K562 (cell line): ENCODE data around the gene HYAL3. TPM values are rescaled to one million over a fixed set of nuclear protein-coding genes. Genes with fewer than 3 reads are reported as not detected.

ENCODE experiments used
- CBX2 ChIP-seq: fragments of 200-600 bp; sonication (generic); IDR thresholded peaks from one replicate; pipeline ENCODE4 v1.6.1; 2012; ENCODE audit warnings: mild to moderate bottlenecking, low read length, inconsistent platforms; ENCODE audit not compliant: insufficient read depth, poor library complexity, severe bottlenecking
- HNRNPL ChIP-seq: fragments of 200-400 bp; formaldehyde crosslinking; IDR thresholded peaks from 2 replicates; pipeline ENCODE4 v1.6.1; 2017; ENCODE audit warnings: low read depth, mild to moderate bottlenecking, low read length
- MCM7 ChIP-seq, 2 experiments: fragments of 450-650 bp; IDR thresholded peaks; 2 replicates each; pipeline ENCODE4 v1.6.1; 2016 to 2018
- MYC ChIP-seq, 2 experiments: fragments of 250-450 bp in 1 of 2; sonication (Bioruptor Pico) in 1 of 2; IDR thresholded peaks; 2 replicates each; pipeline versions ENCODE4 v1.5.1 to v1.6.1; 2012 to 2021; ENCODE audit warnings: low read depth in 2 of 2, borderline replicate concordance in 1 of 2, improper control_type of control experiment in 1 of 2, low read length in 1 of 2, mild to moderate bottlenecking in 1 of 2, moderate library complexity in 1 of 2
- MYNN ChIP-seq, 2 experiments: sonication (generic); formaldehyde crosslinking in 1 of 2; IDR thresholded peaks; 2 replicates each; pipeline versions ENCODE4 v1.5.0 to v1.6.1; 2016 to 2020; ENCODE audit warnings: antibody characterized with exemption in 1 of 2, missing genetic modification reagents in 1 of 2
- NELFE ChIP-seq: IDR thresholded peaks from 2 replicates; pipeline ENCODE4 v1.6.1; 2011; ENCODE audit warnings: mild to moderate bottlenecking; ENCODE audit not compliant: insufficient read depth, insufficient read length
- NR2C2 ChIP-seq, 2 experiments: fragments of 200-800 bp in 1 of 2; sonication (Bioruptor generic) in 1 of 2; sonication (generic) in 1 of 2; formaldehyde crosslinking in 1 of 2; IDR thresholded peaks; 2 replicates each; pipeline versions ENCODE4 v1.6.1 to v1.8.0; 2016 to 2022; ENCODE audit warnings: mild to moderate bottlenecking in 1 of 2, missing compliant biosample characterization in 1 of 2, missing genetic modification characterization in 1 of 2, missing genetic modification reagents in 1 of 2
- POLR2G ChIP-seq: fragments of 200-400 bp; formaldehyde crosslinking; IDR thresholded peaks from 2 replicates; pipeline ENCODE4 v1.6.1; 2017; ENCODE audit warnings: low read depth, mild to moderate bottlenecking, antibody characterized with exemption, low read length, moderate library complexity
- PURB ChIP-seq: sonication (generic); formaldehyde crosslinking; IDR thresholded peaks from 2 replicates; pipeline ENCODE4 v1.9.0; 2021; ENCODE audit warnings: low read depth, mild to moderate bottlenecking, missing genetic modification reagents
- RBFOX2 ChIP-seq: fragments of 200-400 bp; formaldehyde crosslinking; IDR thresholded peaks from 2 replicates; pipeline ENCODE4 v1.6.1; 2017; ENCODE audit warnings: low read depth, mild to moderate bottlenecking, low read length, moderate library complexity
- SMAD4 ChIP-seq: fragments of 250-450 bp; sonication (Bioruptor Pico); conservative IDR thresholded peaks from 2 replicates; pipeline ENCODE4 v1.8.0; 2021; ENCODE audit warnings: inconsistent platforms, mild to moderate bottlenecking, moderate library complexity
- ZBTB1 ChIP-seq: sonication (generic); formaldehyde crosslinking; IDR thresholded peaks from 2 replicates; pipeline ENCODE4 v1.8.1; 2023; ENCODE audit warnings: missing genetic modification reagents, low read depth, mild to moderate bottlenecking, borderline replicate concordance
- ZKSCAN3 ChIP-seq: fragments of 250-450 bp; sonication (Bioruptor Pico); IDR thresholded peaks from 2 replicates; pipeline ENCODE4 v1.4.0; 2020
- ZNF282 ChIP-seq: sonication (generic); formaldehyde crosslinking; IDR thresholded peaks from 2 replicates; pipeline ENCODE4 v1.8.1; 2023; ENCODE audit warnings: missing genetic modification reagents
- polyA plus RNA-seq, 8 experiments: library from polyadenylated mRNA; depleted of rRNA in 4 of 8; stranded (reverse) in 5 of 8; unstranded in 3 of 8; fragments of >200 nt; fragmentation: Nextera tagmentation in 2 of 8; fragmentation: Illumina TruSeq in 1 of 8; extraction: Ambion mirVana in 2 of 8; extraction: Trizol in 1 of 8; gene quantifications; 2 replicates each; pipeline versions ENCODE4 v1.2.1 to v1.2.3, GENCODE V29; 2011 to 2014; ENCODE audit warnings: inconsistent platforms in 1 of 8, missing spikeins in 1 of 8
- total RNA-seq, 7 experiments: library from RNA; depleted of rRNA in 6 of 7; stranded (reverse); fragments of >200 nt in 6 of 7; fragmentation: Illumina TruSeq in 2 of 7; extraction: Trizol in 2 of 7; gene quantifications; 2 replicates each; pipeline versions ENCODE4 v1.2.1 to v1.2.3, GENCODE V29; 2011 to 2021; ENCODE audit warnings: low replicate concordance in 1 of 7
- TF ChIP-seq, protein P1 (sequence below): fragments of 250-450 bp; sonication (Bioruptor Pico); IDR thresholded peaks from 2 replicates; pipeline ENCODE4 v1.4.0; 2020; ENCODE audit warnings: mild to moderate bottlenecking, moderate library complexity
- TF ChIP-seq, protein P2 (sequence below), 2 experiments: IDR thresholded peaks; 2 replicates each; pipeline ENCODE4 v1.6.1; 2012; ENCODE audit warnings: improper control_type of control experiment in 2 of 2, low read depth in 2 of 2, low read length in 2 of 2, borderline replicate concordance in 1 of 2
- TF ChIP-seq, protein P3 (sequence below): sonication (generic); formaldehyde crosslinking; IDR thresholded peaks from 2 replicates; pipeline ENCODE4 v1.8.0; 2022; ENCODE audit warnings: mild to moderate bottlenecking, missing genetic modification reagents

Gene HYAL3
- total and polyA plus RNA-seq, 9 of the 15 experiments (the other 6 are each of a cell fraction or from before 2014, with no cell fraction given): 0.38 to 9.1 (median 6.8) TPM

DNA sequence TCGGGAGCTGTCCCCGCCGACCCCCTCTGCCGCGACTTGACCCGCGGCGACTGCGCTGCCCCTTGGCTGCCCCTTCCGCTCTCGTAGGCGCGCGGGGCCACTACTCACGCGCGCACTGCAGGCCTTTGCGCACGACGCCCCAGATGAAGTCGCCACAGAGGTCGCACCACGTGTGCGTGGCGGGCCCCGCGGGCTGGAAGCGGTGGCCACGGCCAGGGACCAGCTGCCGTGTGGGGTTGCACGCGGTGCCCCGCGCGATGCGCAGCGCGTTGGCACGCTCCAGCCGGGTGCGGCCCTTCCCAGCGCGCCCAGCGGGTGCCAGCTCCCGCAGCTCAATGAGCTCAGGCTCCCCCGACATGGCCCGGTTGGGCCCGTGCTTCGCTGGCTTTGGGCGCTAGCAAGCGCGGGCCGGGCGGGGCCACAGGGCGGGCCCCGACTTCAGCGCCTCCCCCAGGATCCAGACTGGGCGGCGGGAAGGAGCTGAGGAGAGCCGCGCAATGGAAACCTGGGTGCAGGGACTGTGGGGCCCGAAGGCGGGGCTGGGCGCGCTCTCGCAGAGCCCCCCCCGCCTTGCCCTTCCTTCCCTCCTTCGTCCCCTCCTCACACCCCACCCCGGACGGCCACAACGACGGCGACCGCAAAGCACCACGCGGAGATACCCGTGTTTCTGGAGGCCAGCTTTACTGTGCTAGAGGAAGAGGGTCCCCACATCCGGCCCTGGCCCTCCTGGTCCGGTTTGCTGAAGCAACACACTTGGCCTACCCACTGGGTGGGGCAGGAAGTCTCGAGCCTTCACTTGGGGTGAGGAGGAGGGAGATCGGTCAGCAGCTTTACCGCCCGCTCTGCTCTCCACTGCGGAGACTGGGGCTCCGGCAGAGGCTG lies 41.5 kb upstream of the HYAL3 start, which contains the start of gene RASSF1 (continued):
- TF ChIP-seq ZBTB1 (CRISPR knock-in tag) (peak; percentile 23; the same call in 1 of the 2 replicates), POLR2G (peak; percentile 88), HNRNPL (0 out of 2 replicates have a peak, but pooled peaks have one; percentile 22), SMAD4 (no peak; the same call in 1 of the 2 replicates), RBFOX2 (peak; percentile 85), PURB (CRISPR knock-in tag) (no peak), MYNN (IDR thresholded peaks at IDR 0.05) (no peak), MYNN (CRISPR knock-in tag; IDR thresholded peaks at IDR 0.05) (no peak), CBX2 (no peak), ZKSCAN3 (no peak), ZNF282 (0 out of 2 replicates have a peak, but pooled peaks have one; percentile 59), MCM7 (IDR thresholded peaks at IDR 0.05) (no peak), MYC (IDR thresholded peaks at IDR 0.05; ENCODE audit: low read depth, low read length) (peak; percentile 30; the same call in 1 of the 2 replicates), MYC (CRISPR knock-in tag; IDR thresholded peaks at IDR 0.05; ENCODE audit: borderline replicate concordance, low read depth) (no peak), NR2C2 (CRISPR knock-in tag; IDR thresholded peaks at IDR 0.05) (no peak), NR2C2 (tag; IDR thresholded peaks at IDR 0.05) (no peak), NELFE (no peak)
- TF ChIP-seq, protein P1, sequence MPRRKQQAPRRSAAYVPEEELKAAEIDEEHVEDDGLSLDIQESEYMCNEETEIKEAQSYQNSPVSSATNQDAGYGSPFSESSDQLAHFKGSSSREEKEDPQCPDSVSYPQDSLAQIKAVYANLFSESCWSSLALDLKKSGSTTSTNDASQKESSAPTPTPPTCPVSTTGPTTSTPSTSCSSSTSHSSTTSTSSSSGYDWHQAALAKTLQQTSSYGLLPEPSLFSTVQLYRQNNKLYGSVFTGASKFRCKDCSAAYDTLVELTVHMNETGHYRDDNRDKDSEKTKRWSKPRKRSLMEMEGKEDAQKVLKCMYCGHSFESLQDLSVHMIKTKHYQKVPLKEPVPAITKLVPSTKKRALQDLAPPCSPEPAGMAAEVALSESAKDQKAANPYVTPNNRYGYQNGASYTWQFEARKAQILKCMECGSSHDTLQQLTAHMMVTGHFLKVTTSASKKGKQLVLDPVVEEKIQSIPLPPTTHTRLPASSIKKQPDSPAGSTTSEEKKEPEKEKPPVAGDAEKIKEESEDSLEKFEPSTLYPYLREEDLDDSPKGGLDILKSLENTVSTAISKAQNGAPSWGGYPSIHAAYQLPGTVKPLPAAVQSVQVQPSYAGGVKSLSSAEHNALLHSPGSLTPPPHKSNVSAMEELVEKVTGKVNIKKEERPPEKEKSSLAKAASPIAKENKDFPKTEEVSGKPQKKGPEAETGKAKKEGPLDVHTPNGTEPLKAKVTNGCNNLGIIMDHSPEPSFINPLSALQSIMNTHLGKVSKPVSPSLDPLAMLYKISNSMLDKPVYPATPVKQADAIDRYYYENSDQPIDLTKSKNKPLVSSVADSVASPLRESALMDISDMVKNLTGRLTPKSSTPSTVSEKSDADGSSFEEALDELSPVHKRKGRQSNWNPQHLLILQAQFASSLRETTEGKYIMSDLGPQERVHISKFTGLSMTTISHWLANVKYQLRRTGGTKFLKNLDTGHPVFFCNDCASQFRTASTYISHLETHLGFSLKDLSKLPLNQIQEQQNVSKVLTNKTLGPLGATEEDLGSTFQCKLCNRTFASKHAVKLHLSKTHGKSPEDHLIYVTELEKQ: no peak
- TF ChIP-seq, protein P2, sequence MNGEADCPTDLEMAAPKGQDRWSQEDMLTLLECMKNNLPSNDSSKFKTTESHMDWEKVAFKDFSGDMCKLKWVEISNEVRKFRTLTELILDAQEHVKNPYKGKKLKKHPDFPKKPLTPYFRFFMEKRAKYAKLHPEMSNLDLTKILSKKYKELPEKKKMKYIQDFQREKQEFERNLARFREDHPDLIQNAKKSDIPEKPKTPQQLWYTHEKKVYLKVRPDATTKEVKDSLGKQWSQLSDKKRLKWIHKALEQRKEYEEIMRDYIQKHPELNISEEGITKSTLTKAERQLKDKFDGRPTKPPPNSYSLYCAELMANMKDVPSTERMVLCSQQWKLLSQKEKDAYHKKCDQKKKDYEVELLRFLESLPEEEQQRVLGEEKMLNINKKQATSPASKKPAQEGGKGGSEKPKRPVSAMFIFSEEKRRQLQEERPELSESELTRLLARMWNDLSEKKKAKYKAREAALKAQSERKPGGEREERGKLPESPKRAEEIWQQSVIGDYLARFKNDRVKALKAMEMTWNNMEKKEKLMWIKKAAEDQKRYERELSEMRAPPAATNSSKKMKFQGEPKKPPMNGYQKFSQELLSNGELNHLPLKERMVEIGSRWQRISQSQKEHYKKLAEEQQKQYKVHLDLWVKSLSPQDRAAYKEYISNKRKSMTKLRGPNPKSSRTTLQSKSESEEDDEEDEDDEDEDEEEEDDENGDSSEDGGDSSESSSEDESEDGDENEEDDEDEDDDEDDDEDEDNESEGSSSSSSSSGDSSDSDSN (IDR thresholded peaks at IDR 0.05; ENCODE audit: borderline replicate concordance in 1 of 2, low read depth in 2 of 2, low read length in 2 of 2): no peak
- TF ChIP-seq, protein P3, sequence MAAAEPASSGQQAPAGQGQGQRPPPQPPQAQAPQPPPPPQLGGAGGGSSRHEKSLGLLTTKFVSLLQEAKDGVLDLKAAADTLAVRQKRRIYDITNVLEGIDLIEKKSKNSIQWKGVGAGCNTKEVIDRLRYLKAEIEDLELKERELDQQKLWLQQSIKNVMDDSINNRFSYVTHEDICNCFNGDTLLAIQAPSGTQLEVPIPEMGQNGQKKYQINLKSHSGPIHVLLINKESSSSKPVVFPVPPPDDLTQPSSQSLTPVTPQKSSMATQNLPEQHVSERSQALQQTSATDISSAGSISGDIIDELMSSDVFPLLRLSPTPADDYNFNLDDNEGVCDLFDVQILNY (CRISPR knock-in tag): no peak
